K562 (cell line): ENCODE results near the gene RGS13. TPM values are rescaled to one million over a fixed set of nuclear protein-coding genes. Genes with fewer than 3 reads are reported as not detected.

Experiments
- ATAC-seq: fragments of 200-7000 bp; cut with Tn5 transposase; 3 replicates; pipeline ENCODE4 v1.9.1; 2020; ENCODE audit warnings: moderate library complexity
- BruUV-seq: library from RNA; stranded (reverse); fragments of 400-500 nt; replicated peaks from 2 replicates; lab custom pipeline; 2021; lab: Mats Ljungman, UMichigan
- CTCF ChIA-PET: fragments of 300-600 bp; formaldehyde crosslinking; extraction: SDS; loops from one replicate; lab custom pipeline; 2021; ENCODE audit warnings: low intra/inter-chr PET ratio; lab: Yijun Ruan, JAX
- POLR2A ChIA-PET: fragments of 300-600, 350-650 bp; sonication (Branson Sonifier 250); formaldehyde crosslinking; extraction: SDS; loops from one replicate; lab custom pipeline; 2021; ENCODE audit warnings: antibody characterized with exemption, inconsistent platforms; lab: Yijun Ruan, JAX
- DNase-seq, 4 experiments: peaks; one replicate each; pipeline versions ENCODE4 v3.0.0 to v3.0.0-alpha.2; 2011 to 2018; ENCODE audit warnings: low spot score in 3 of 4, mixed read lengths in 3 of 4; ENCODE audit errors: extremely low read depth in 1 of 4
- FAIRE-seq: peaks from 2 replicates; lab custom pipeline; 2011; peaks lifted over from hg19 to GRCh38; lab: Jason Lieb, UNC
- H2AFZ ChIP-seq: 2 replicates; pipeline ENCODE4 v1.6.0; 2011; ENCODE audit warnings: low read depth, low read length, control low read depth, inconsistent platforms
- H3K27ac ChIP-seq: fragments of 200-600 bp; 3 replicates; pipeline ENCODE4 v1.8.0; 2011; ENCODE audit warnings: low read depth, mild to moderate bottlenecking, control low read depth, inconsistent platforms, low read length, moderate library complexity, mixed read lengths; ENCODE audit errors: extremely low read depth
- H3K27me3 ChIP-seq, 2 experiments: fragments of 300-600 bp in 1 of 2; 2 replicates in 1 of 2; 3 replicates in 1 of 2; pipeline versions ENCODE4 v1.6.0 to v1.8.0; 2011; ENCODE audit warnings: inconsistent platforms in 2 of 2, low read length in 2 of 2, mild to moderate bottlenecking in 1 of 2, mixed read lengths in 1 of 2, moderate library complexity in 1 of 2; ENCODE audit not compliant: control insufficient read depth in 2 of 2, insufficient read depth in 2 of 2
- H3K36me3 ChIP-seq: fragments of 300-600 bp; 3 replicates; pipeline ENCODE4 v1.8.0; 2011; ENCODE audit warnings: mild to moderate bottlenecking, low read length, inconsistent platforms; ENCODE audit not compliant: control insufficient read depth, insufficient read depth
- H3K4me1 ChIP-seq, 2 experiments: fragments of 200-600 bp in 1 of 2; replicated peaks in 1 of 2; 2 replicates in 1 of 2; 3 replicates in 1 of 2; pipeline versions ENCODE4 v1.5.1 to v1.8.0; 2011; ENCODE audit warnings: inconsistent platforms in 2 of 2, low read length in 2 of 2, mild to moderate bottlenecking in 1 of 2, mixed read lengths in 1 of 2, moderate library complexity in 1 of 2; ENCODE audit not compliant: control insufficient read depth in 2 of 2, insufficient read depth in 2 of 2
- H3K4me2 ChIP-seq: 2 replicates; pipeline ENCODE4 v1.6.1; 2011; ENCODE audit warnings: low read length, control low read depth, inconsistent platforms, mixed read lengths; ENCODE audit not compliant: insufficient read depth
- H3K4me3 ChIP-seq: fragments of 200-600 bp; sonication (generic), shearing (Covaris generic); 2 replicates; pipeline ENCODE4 v1.5.1; 2016; ENCODE audit warnings: control low read depth, inconsistent platforms
- H3K79me2 ChIP-seq: fragments of 200-600 bp; 3 replicates; pipeline ENCODE4 v1.8.0; 2011; ENCODE audit warnings: low read length, inconsistent platforms; ENCODE audit not compliant: control insufficient read depth, insufficient read depth
- H3K9ac ChIP-seq, 2 experiments: 2 replicates each; pipeline versions ENCODE4 v1.6.0 to v1.6.1; 2011; ENCODE audit warnings: low read depth in 2 of 2, low read length in 2 of 2, control low read depth in 1 of 2, inconsistent platforms in 1 of 2, mild to moderate bottlenecking in 1 of 2, mixed read lengths in 1 of 2; ENCODE audit not compliant: insufficient read depth in 1 of 2
- H3K9me1 ChIP-seq: one replicate; pipeline ENCODE4 v1.6.0; 2011; ENCODE audit warnings: inconsistent platforms, mild to moderate bottlenecking, low read length, moderate library complexity; ENCODE audit not compliant: control insufficient read depth, insufficient read depth
- H3K9me3 ChIP-seq: replicated peaks from 2 replicates; pipeline ENCODE4 v1.5.1; 2011; ENCODE audit warnings: low read depth, low read length, inconsistent platforms; ENCODE audit not compliant: control insufficient read depth, insufficient read depth
- H4K20me1 ChIP-seq: replicated peaks from 2 replicates; pipeline ENCODE4 v1.6.1; 2011; ENCODE audit warnings: low read length, inconsistent platforms, mixed read lengths; ENCODE audit not compliant: control insufficient read depth, insufficient read depth
- BRD9 ChIP-seq: fragments of 450-650 bp; IDR thresholded peaks from 2 replicates; pipeline ENCODE4 v1.6.1; 2018; ENCODE audit warnings: low read depth; ENCODE audit not compliant: partially characterized antibody
- FOXP1 ChIP-seq: sonication (generic); formaldehyde crosslinking; IDR thresholded peaks from 2 replicates; pipeline ENCODE4 v1.8.0; 2022; ENCODE audit warnings: mild to moderate bottlenecking, missing genetic modification reagents
- KDM2B ChIP-seq: fragments of 250-450 bp; sonication (Bioruptor Pico); IDR thresholded peaks from 2 replicates; pipeline ENCODE4 v1.8.0; 2021; ENCODE audit warnings: mild to moderate bottlenecking, moderate library complexity
- NFE2 ChIP-seq: IDR thresholded peaks from 2 replicates; pipeline ENCODE4 v1.6.1; 2014; ENCODE audit warnings: antibody characterized with exemption, low read depth
- NFIC ChIP-seq: fragments of 450-650 bp; IDR thresholded peaks from 2 replicates; pipeline ENCODE4 v1.6.1; 2017; ENCODE audit warnings: mild to moderate bottlenecking, inconsistent platforms
- RBBP5 ChIP-seq: fragments of 200-600 bp; sonication (generic); IDR thresholded peaks from 2 replicates; pipeline ENCODE4 v1.6.1; 2012; ENCODE audit warnings: borderline replicate concordance, mild to moderate bottlenecking, low read length, control low read depth, inconsistent platforms; ENCODE audit not compliant: insufficient read depth, poor library complexity, severe bottlenecking
- TAF7 ChIP-seq: fragments of 450-650 bp; IDR thresholded peaks from 2 replicates; pipeline ENCODE4 v1.6.1; 2016; ENCODE audit warnings: missing genetic modification characterization, missing compliant biosample characterization
- XRCC5 ChIP-seq: fragments of 200-400 bp; formaldehyde crosslinking; IDR thresholded peaks from 2 replicates; pipeline ENCODE4 v1.6.1; 2017; ENCODE audit warnings: low read depth, mild to moderate bottlenecking, low read length
- ZNF184 ChIP-seq: sonication (generic); formaldehyde crosslinking; IDR thresholded peaks from 2 replicates; pipeline ENCODE4 v1.5.0; 2020; ENCODE audit warnings: missing genetic modification reagents
- ZNF780A ChIP-seq: fragments of 250-450 bp; sonication (Bioruptor Pico); IDR thresholded peaks from 2 replicates; pipeline ENCODE4 v1.5.0; 2021; ENCODE audit warnings: mild to moderate bottlenecking
- WGBS: fragments of 100-300 bp; shearing (Covaris generic); methylation state at CpG from one replicate; pipeline ENCODE4 v1.1.6; 2016; ENCODE audit warnings: low coverage, mixed read lengths; ENCODE audit not compliant: insufficient coverage; ENCODE audit errors: missing lambda C conversion rate; 5-methylcytosine and 5-hydroxymethylcytosine counted together
- in situ Hi-C: fragments of 300-500 bp; cut with MboI; formaldehyde crosslinking; loops from 4 replicates; pipeline ENCODE4 v1.15.0; 2018; ENCODE audit warnings: inconsistent platforms, mixed read lengths
- intact Hi-C: fragments of 100-400 bp; cut with micrococcal nuclease; formaldehyde crosslinking; loops from 2 replicates; pipeline ENCODE4 v1.14.2; 2022
- polyA plus RNA-seq, 8 experiments: library from polyadenylated mRNA; depleted of rRNA in 4 of 8; stranded (reverse) in 5 of 8; unstranded in 3 of 8; fragments of >200 nt; fragmentation: Nextera tagmentation in 2 of 8; fragmentation: Illumina TruSeq in 1 of 8; extraction: Ambion mirVana in 2 of 8; extraction: Trizol in 1 of 8; gene quantifications; 2 replicates each; pipeline versions ENCODE4 v1.2.1 to v1.2.3, GENCODE V29; 2011 to 2014; ENCODE audit warnings: inconsistent platforms in 1 of 8, missing spikeins in 1 of 8
- total RNA-seq, 7 experiments: library from RNA; depleted of rRNA in 6 of 7; stranded (reverse); fragments of >200 nt in 6 of 7; fragmentation: Illumina TruSeq in 2 of 7; extraction: Trizol in 2 of 7; gene quantifications; 2 replicates each; pipeline versions ENCODE4 v1.2.1 to v1.2.3, GENCODE V29; 2011 to 2021; ENCODE audit warnings: low replicate concordance in 1 of 7
- TF ChIP-seq, protein P1 (sequence below): sonication (generic); formaldehyde crosslinking; IDR thresholded peaks from 2 replicates; pipeline ENCODE4 v1.8.0; 2023; ENCODE audit warnings: mild to moderate bottlenecking, missing genetic modification reagents
- TF ChIP-seq, protein P2 (sequence below): fragments of 450-650 bp; formaldehyde crosslinking; IDR thresholded peaks from 2 replicates; pipeline ENCODE4 v1.4.0; 2020; ENCODE audit warnings: mild to moderate bottlenecking, mixed read lengths
- TF ChIP-seq, protein P3 (sequence below): sonication (generic); formaldehyde crosslinking; IDR thresholded peaks from 2 replicates; pipeline ENCODE4 v1.8.1; 2023; ENCODE audit warnings: mild to moderate bottlenecking, missing genetic modification reagents
- TF ChIP-seq, protein P4 (sequence below): IDR thresholded peaks from 2 replicates; pipeline ENCODE4 v1.6.1; 2011; ENCODE audit not compliant: insufficient read length; ENCODE audit errors: extremely low read depth

Gene RGS13
- total and polyA plus RNA-seq, 9 of the 15 experiments (the other 6 are each of a cell fraction or from before 2014, with no cell fraction given): not detected

DNA sequence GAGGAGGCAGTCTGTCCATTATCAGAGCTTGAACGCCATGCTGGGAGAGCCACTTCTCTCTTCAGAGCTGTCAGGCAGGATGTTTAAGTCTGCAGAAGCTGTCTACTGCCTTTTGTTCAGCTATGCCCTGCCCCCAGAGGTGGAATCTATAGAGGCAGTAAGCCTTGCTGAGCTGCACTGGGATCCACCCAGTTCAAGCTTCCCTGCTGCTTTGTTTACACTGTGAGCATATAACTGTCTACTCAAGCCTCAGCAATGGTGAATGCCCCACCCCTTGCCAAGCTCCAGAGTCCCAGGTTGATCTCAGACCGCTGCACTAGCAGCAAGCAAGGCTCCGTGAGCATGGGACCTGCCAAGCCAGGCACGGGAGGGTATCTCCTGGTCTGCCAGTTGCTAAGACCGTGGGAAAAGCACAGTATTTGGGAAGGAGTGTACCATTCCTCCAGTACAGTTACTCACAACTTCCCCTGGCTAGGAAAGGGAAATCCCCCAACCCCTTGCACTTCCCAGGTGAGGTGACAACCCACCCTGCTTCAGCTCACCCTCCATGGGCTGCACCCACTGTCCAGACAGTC is 32.5 kb downstream of the RGS13 start:
- no peaks in the 10 kb centered on the region; a peak in 1 of 5 replicates for H3K4me1 ChIP-seq
- intact Hi-C loops (no loop called here), in situ Hi-C loops (no loop called here)
- no TSS peak for BruUV-seq
- no peak for ATAC-seq
- FAIRE-seq: no peak
- 2% methylated on average over 5 of the region's 5 CpGs for WGBS
- POLR2A ChIA-PET: no interaction called here
- CTCF ChIA-PET: no interaction called here
- no peaks in the 10 kb centered on the region for H3K27me3 ChIP-seq
- no peaks in the 10 kb centered on the region for H3K9me1 ChIP-seq
- no peak overlapping the region for H2AFZ ChIP-seq
- no peak overlapping the region for H3K4me2 ChIP-seq
- H3K4me3 ChIP-seq: no peak overlapping the region
- no peaks in the 10 kb centered on the region for H3K9me3 ChIP-seq
- H3K79me2 ChIP-seq: no peaks in the 10 kb centered on the region
- no peak for DNase-seq
- H4K20me1 ChIP-seq: no peaks in the 10 kb centered on the region
- H3K9ac ChIP-seq: no peak overlapping the region
- no peak overlapping the region for H3K27ac ChIP-seq
- H3K36me3 ChIP-seq: no peaks in the 10 kb centered on the region
- TF ChIP-seq FOXP1 (CRISPR knock-in tag): no peak
- TF ChIP-seq BRD9: no peak
- TF ChIP-seq ZNF780A (CRISPR knock-in tag): no peak
- no peak for TF ChIP-seq NFIC
- TF ChIP-seq KDM2B (CRISPR knock-in tag): no peak
- TF ChIP-seq NFE2: no peak
- TF ChIP-seq, protein P1, sequence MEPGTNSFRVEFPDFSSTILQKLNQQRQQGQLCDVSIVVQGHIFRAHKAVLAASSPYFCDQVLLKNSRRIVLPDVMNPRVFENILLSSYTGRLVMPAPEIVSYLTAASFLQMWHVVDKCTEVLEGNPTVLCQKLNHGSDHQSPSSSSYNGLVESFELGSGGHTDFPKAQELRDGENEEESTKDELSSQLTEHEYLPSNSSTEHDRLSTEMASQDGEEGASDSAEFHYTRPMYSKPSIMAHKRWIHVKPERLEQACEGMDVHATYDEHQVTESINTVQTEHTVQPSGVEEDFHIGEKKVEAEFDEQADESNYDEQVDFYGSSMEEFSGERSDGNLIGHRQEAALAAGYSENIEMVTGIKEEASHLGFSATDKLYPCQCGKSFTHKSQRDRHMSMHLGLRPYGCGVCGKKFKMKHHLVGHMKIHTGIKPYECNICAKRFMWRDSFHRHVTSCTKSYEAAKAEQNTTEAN (CRISPR knock-in tag): no peak
- TF ChIP-seq, protein P2, sequence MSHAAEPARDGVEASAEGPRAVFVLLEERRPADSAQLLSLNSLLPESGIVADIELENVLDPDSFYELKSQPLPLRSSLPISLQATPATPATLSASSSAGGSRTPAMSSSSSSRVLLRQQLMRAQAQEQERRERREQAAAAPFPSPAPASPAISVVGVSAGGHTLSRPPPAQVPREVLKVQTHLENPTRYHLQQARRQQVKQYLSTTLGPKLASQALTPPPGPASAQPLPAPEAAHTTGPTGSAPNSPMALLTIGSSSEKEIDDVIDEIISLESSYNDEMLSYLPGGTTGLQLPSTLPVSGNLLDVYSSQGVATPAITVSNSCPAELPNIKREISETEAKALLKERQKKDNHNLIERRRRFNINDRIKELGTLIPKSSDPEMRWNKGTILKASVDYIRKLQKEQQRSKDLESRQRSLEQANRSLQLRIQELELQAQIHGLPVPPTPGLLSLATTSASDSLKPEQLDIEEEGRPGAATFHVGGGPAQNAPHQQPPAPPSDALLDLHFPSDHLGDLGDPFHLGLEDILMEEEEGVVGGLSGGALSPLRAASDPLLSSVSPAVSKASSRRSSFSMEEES (CRISPR knock-in tag): no peak
- TF ChIP-seq, protein P3, sequence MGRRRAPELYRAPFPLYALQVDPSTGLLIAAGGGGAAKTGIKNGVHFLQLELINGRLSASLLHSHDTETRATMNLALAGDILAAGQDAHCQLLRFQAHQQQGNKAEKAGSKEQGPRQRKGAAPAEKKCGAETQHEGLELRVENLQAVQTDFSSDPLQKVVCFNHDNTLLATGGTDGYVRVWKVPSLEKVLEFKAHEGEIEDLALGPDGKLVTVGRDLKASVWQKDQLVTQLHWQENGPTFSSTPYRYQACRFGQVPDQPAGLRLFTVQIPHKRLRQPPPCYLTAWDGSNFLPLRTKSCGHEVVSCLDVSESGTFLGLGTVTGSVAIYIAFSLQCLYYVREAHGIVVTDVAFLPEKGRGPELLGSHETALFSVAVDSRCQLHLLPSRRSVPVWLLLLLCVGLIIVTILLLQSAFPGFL (CRISPR knock-in tag): no peak
- no peak for TF ChIP-seq ZNF184 (CRISPR knock-in tag)
- TF ChIP-seq RBBP5: no peak
- no peak for TF ChIP-seq XRCC5
- no peak for TF ChIP-seq TAF7 (tag)
- TF ChIP-seq, protein P4, sequence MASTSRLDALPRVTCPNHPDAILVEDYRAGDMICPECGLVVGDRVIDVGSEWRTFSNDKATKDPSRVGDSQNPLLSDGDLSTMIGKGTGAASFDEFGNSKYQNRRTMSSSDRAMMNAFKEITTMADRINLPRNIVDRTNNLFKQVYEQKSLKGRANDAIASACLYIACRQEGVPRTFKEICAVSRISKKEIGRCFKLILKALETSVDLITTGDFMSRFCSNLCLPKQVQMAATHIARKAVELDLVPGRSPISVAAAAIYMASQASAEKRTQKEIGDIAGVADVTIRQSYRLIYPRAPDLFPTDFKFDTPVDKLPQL: no peak
